K562 (cell line): ENCODE results near the gene CEMP1. TPM values are rescaled to one million over a fixed set of nuclear protein-coding genes. Genes with fewer than 3 reads are reported as not detected.
A peak's percentile ranks its signal among the peaks of the same experiment; 100 is the strongest.

Source experiments
- GABPA ChIP-seq: fragments of 200-800 bp; sonication (Bioruptor generic); conservative IDR thresholded peaks from 2 replicates; pipeline ENCODE4 v1.6.1; 2016; ENCODE audit warnings: low read depth, missing genetic modification characterization, missing compliant biosample characterization
- POLR2G ChIP-seq: fragments of 200-400 bp; formaldehyde crosslinking; IDR thresholded peaks from 2 replicates; pipeline ENCODE4 v1.6.1; 2017; ENCODE audit warnings: low read depth, mild to moderate bottlenecking, antibody characterized with exemption, low read length, moderate library complexity
- ZEB2 ChIP-seq: fragments of 450-650 bp; IDR thresholded peaks from 2 replicates; pipeline ENCODE4 v1.6.1; 2016
- ZNF212 ChIP-seq: fragments of 450-650 bp; formaldehyde crosslinking; IDR thresholded peaks from 2 replicates; pipeline ENCODE4 v1.4.0; 2020; ENCODE audit warnings: mild to moderate bottlenecking
- polyA plus RNA-seq, 8 experiments: library from polyadenylated mRNA; depleted of rRNA in 4 of 8; stranded (reverse) in 5 of 8; unstranded in 3 of 8; fragments of >200 nt; fragmentation: Nextera tagmentation in 2 of 8; fragmentation: Illumina TruSeq in 1 of 8; extraction: Ambion mirVana in 2 of 8; extraction: Trizol in 1 of 8; gene quantifications; 2 replicates each; pipeline versions ENCODE4 v1.2.1 to v1.2.3, GENCODE V29; 2011 to 2014; ENCODE audit warnings: inconsistent platforms in 1 of 8, missing spikeins in 1 of 8
- total RNA-seq, 7 experiments: library from RNA; depleted of rRNA in 6 of 7; stranded (reverse); fragments of >200 nt in 6 of 7; fragmentation: Illumina TruSeq in 2 of 7; extraction: Trizol in 2 of 7; gene quantifications; 2 replicates each; pipeline versions ENCODE4 v1.2.1 to v1.2.3, GENCODE V29; 2011 to 2021; ENCODE audit warnings: low replicate concordance in 1 of 7
- TF ChIP-seq, protein P1 (sequence below): fragments of 200-600 bp; sonication (generic); IDR thresholded peaks from one replicate; pipeline ENCODE4 v1.6.1; 2012; ENCODE audit warnings: mild to moderate bottlenecking, low read depth, low read length, inconsistent platforms
- TF ChIP-seq, protein P2 (sequence below): fragments of 450-650 bp; formaldehyde crosslinking; IDR thresholded peaks from 2 replicates; pipeline ENCODE4 v1.4.0; 2020; ENCODE audit warnings: mild to moderate bottlenecking
- TF ChIP-seq, protein P3 (sequence below), 2 experiments: fragments of 250-450 bp in 1 of 2; fragments of 450-650 bp in 1 of 2; sonication (Bioruptor Pico) in 1 of 2; IDR thresholded peaks; 2 replicates each; pipeline versions ENCODE4 v1.6.1 to v1.8.0; 2016 to 2021; ENCODE audit warnings: mild to moderate bottlenecking in 2 of 2, moderate library complexity in 2 of 2, missing compliant biosample characterization in 1 of 2, missing genetic modification characterization in 1 of 2
- TF ChIP-seq, protein P4 (sequence below): fragments of 250-450 bp; sonication (Bioruptor Pico); IDR thresholded peaks from 2 replicates; pipeline ENCODE4 v1.8.0; 2021; ENCODE audit warnings: moderate library complexity, mild to moderate bottlenecking, inconsistent platforms
- TF ChIP-seq, protein P5 (sequence below): sonication (generic); formaldehyde crosslinking; IDR thresholded peaks from 2 replicates; pipeline ENCODE4 v1.8.0; 2022; ENCODE audit warnings: missing genetic modification reagents, mild to moderate bottlenecking, borderline replicate concordance

The CEMP1 gene
- total and polyA plus RNA-seq, 9 of the 15 experiments (the other 6 are each of a cell fraction or from before 2014, with no cell fraction given): 0.05 to 0.45 TPM; not detected in 7

DNA sequence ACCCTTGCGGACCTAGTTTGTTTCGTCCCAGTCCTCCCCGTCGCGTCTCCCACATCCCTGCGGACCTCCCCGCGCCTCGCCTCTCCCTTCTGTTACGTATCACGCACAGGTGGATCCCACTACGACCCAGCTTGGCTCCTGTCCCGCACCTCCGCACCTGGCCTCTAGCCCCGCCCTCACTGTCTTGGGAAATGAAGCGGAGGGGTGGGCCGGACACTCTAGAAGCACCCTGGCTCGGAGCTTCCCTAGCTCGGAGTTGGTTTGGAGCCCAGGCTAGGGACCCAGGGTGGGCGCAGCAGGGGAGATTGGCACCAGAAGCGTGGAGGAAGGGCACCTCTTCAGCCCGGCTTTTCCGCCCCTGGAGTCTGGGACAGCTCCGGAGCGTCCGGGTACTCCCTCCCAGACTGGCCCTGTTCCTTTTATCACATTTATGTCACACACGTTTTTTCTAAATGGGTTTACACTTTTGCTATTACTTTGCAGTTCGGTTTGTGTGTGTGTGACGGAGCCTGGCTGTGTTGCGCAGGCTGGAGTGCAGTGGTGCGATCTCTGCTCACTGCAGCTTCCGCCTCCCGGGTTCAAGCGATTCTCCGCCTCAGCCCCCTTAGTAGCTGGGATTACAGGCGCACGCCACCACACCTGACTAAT, 1.4 kb upstream of the CEMP1 start (continued):
- TF ChIP-seq, protein P1, sequence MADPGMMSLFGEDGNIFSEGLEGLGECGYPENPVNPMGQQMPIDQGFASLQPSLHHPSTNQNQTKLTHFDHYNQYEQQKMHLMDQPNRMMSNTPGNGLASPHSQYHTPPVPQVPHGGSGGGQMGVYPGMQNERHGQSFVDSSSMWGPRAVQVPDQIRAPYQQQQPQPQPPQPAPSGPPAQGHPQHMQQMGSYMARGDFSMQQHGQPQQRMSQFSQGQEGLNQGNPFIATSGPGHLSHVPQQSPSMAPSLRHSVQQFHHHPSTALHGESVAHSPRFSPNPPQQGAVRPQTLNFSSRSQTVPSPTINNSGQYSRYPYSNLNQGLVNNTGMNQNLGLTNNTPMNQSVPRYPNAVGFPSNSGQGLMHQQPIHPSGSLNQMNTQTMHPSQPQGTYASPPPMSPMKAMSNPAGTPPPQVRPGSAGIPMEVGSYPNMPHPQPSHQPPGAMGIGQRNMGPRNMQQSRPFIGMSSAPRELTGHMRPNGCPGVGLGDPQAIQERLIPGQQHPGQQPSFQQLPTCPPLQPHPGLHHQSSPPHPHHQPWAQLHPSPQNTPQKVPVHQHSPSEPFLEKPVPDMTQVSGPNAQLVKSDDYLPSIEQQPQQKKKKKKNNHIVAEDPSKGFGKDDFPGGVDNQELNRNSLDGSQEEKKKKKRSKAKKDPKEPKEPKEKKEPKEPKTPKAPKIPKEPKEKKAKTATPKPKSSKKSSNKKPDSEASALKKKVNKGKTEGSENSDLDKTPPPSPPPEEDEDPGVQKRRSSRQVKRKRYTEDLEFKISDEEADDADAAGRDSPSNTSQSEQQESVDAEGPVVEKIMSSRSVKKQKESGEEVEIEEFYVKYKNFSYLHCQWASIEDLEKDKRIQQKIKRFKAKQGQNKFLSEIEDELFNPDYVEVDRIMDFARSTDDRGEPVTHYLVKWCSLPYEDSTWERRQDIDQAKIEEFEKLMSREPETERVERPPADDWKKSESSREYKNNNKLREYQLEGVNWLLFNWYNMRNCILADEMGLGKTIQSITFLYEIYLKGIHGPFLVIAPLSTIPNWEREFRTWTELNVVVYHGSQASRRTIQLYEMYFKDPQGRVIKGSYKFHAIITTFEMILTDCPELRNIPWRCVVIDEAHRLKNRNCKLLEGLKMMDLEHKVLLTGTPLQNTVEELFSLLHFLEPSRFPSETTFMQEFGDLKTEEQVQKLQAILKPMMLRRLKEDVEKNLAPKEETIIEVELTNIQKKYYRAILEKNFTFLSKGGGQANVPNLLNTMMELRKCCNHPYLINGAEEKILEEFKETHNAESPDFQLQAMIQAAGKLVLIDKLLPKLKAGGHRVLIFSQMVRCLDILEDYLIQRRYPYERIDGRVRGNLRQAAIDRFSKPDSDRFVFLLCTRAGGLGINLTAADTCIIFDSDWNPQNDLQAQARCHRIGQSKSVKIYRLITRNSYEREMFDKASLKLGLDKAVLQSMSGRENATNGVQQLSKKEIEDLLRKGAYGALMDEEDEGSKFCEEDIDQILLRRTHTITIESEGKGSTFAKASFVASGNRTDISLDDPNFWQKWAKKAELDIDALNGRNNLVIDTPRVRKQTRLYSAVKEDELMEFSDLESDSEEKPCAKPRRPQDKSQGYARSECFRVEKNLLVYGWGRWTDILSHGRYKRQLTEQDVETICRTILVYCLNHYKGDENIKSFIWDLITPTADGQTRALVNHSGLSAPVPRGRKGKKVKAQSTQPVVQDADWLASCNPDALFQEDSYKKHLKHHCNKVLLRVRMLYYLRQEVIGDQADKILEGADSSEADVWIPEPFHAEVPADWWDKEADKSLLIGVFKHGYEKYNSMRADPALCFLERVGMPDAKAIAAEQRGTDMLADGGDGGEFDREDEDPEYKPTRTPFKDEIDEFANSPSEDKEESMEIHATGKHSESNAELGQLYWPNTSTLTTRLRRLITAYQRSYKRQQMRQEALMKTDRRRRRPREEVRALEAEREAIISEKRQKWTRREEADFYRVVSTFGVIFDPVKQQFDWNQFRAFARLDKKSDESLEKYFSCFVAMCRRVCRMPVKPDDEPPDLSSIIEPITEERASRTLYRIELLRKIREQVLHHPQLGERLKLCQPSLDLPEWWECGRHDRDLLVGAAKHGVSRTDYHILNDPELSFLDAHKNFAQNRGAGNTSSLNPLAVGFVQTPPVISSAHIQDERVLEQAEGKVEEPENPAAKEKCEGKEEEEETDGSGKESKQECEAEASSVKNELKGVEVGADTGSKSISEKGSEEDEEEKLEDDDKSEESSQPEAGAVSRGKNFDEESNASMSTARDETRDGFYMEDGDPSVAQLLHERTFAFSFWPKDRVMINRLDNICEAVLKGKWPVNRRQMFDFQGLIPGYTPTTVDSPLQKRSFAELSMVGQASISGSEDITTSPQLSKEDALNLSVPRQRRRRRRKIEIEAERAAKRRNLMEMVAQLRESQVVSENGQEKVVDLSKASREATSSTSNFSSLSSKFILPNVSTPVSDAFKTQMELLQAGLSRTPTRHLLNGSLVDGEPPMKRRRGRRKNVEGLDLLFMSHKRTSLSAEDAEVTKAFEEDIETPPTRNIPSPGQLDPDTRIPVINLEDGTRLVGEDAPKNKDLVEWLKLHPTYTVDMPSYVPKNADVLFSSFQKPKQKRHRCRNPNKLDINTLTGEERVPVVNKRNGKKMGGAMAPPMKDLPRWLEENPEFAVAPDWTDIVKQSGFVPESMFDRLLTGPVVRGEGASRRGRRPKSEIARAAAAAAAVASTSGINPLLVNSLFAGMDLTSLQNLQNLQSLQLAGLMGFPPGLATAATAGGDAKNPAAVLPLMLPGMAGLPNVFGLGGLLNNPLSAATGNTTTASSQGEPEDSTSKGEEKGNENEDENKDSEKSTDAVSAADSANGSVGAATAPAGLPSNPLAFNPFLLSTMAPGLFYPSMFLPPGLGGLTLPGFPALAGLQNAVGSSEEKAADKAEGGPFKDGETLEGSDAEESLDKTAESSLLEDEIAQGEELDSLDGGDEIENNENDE: no peak
- TF ChIP-seq ZEB2 (peak; percentile 66; the same call in 1 of the 2 replicates), GABPA (tag) (no peak), ZNF212 (no peak), POLR2G (peak; percentile 77)
- TF ChIP-seq, protein P2, sequence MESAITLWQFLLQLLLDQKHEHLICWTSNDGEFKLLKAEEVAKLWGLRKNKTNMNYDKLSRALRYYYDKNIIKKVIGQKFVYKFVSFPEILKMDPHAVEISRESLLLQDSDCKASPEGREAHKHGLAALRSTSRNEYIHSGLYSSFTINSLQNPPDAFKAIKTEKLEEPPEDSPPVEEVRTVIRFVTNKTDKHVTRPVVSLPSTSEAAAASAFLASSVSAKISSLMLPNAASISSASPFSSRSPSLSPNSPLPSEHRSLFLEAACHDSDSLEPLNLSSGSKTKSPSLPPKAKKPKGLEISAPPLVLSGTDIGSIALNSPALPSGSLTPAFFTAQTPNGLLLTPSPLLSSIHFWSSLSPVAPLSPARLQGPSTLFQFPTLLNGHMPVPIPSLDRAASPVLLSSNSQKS (CRISPR knock-in tag): no peak
- TF ChIP-seq, protein P3, sequence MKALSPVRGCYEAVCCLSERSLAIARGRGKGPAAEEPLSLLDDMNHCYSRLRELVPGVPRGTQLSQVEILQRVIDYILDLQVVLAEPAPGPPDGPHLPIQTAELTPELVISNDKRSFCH (CRISPR knock-in tag; IDR thresholded peaks at IDR 0.05): no peak
- TF ChIP-seq, protein P3 (tag; IDR thresholded peaks at IDR 0.05): 0 out of 2 replicates have a peak, but pooled peaks have one; percentile 31
- TF ChIP-seq, protein P4, sequence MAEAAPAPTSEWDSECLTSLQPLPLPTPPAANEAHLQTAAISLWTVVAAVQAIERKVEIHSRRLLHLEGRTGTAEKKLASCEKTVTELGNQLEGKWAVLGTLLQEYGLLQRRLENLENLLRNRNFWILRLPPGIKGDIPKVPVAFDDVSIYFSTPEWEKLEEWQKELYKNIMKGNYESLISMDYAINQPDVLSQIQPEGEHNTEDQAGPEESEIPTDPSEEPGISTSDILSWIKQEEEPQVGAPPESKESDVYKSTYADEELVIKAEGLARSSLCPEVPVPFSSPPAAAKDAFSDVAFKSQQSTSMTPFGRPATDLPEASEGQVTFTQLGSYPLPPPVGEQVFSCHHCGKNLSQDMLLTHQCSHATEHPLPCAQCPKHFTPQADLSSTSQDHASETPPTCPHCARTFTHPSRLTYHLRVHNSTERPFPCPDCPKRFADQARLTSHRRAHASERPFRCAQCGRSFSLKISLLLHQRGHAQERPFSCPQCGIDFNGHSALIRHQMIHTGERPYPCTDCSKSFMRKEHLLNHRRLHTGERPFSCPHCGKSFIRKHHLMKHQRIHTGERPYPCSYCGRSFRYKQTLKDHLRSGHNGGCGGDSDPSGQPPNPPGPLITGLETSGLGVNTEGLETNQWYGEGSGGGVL (CRISPR knock-in tag): no peak
- TF ChIP-seq, protein P5, sequence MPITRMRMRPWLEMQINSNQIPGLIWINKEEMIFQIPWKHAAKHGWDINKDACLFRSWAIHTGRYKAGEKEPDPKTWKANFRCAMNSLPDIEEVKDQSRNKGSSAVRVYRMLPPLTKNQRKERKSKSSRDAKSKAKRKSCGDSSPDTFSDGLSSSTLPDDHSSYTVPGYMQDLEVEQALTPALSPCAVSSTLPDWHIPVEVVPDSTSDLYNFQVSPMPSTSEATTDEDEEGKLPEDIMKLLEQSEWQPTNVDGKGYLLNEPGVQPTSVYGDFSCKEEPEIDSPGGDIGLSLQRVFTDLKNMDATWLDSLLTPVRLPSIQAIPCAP (CRISPR knock-in tag): no peak
